GM23338 (cell line): ENCODE results near the gene FCN3. TPM values are rescaled to one million over a fixed set of nuclear protein-coding genes. Genes with fewer than 3 reads are reported as not detected.

ENCODE experiments used
- ATAC-seq: fragments of 200-7000 bp; cut with Tn5 transposase; 3 replicates; pipeline ENCODE4 v1.9.1; 2020
- DNase-seq: peaks from one replicate; pipeline ENCODE4 v3.0.0-alpha.2; 2015; ENCODE audit warnings: low spot score
- H2AFZ ChIP-seq: fragments of 200-600 bp; sonication (generic); 2 replicates; pipeline ENCODE4 v1.8.0; 2016; ENCODE audit warnings: antibody characterized with exemption, mild to moderate bottlenecking, moderate library complexity
- H3F3A ChIP-seq: fragments of 200-600 bp; sonication (generic); replicated peaks from 2 replicates; pipeline ENCODE4 v1.8.0; 2017; ENCODE audit warnings: antibody characterized with exemption, mixed run types, low read depth
- H3K27ac ChIP-seq: fragments of 200-600 bp; sonication (generic); 2 replicates; pipeline ENCODE4 v1.6.1; 2016; ENCODE audit warnings: low read depth
- H3K27me3 ChIP-seq: fragments of 200-600 bp; sonication (generic); 2 replicates; pipeline ENCODE4 v1.8.0; 2016; ENCODE audit warnings: mild to moderate bottlenecking, mixed run types, moderate library complexity; ENCODE audit not compliant: insufficient read depth
- H3K36me3 ChIP-seq: fragments of 200-600 bp; sonication (generic); 2 replicates; pipeline ENCODE4 v1.8.0; 2016; ENCODE audit warnings: mild to moderate bottlenecking; ENCODE audit not compliant: insufficient read depth
- H3K4me1 ChIP-seq: fragments of 200-600 bp; sonication (generic); 2 replicates; pipeline ENCODE4 v1.8.0; 2016; ENCODE audit warnings: mild to moderate bottlenecking, moderate library complexity; ENCODE audit not compliant: insufficient read depth
- H3K4me2 ChIP-seq: fragments of 200-600 bp; sonication (generic); 2 replicates; pipeline ENCODE4 v1.7.1; 2017; ENCODE audit warnings: mixed run types
- H3K4me3 ChIP-seq: fragments of 200-600 bp; sonication (generic); 2 replicates; pipeline ENCODE4 v1.6.1; 2016; ENCODE audit warnings: mixed run types
- H3K79me2 ChIP-seq: fragments of 200-600 bp; sonication (generic); replicated peaks from 2 replicates; pipeline ENCODE4 v1.8.0; 2017; ENCODE audit warnings: mild to moderate bottlenecking; ENCODE audit not compliant: insufficient read depth
- H3K9me2 ChIP-seq: fragments of 200-600 bp; sonication (generic); 2 replicates; pipeline ENCODE4 v1.8.0; 2017; ENCODE audit not compliant: insufficient read depth
- H4K20me1 ChIP-seq: fragments of 200-600 bp; sonication (generic); replicated peaks from 2 replicates; pipeline ENCODE4 v1.8.0; 2017; ENCODE audit warnings: mild to moderate bottlenecking; ENCODE audit not compliant: insufficient read depth
- H3K27ac Mint-ChIP-seq: 2 replicates; pipeline ENCODE4 v1.8.0; 2020; ENCODE audit warnings: inconsistent platforms, mild to moderate bottlenecking, moderate library complexity, mixed read lengths
- H3K27me3 Mint-ChIP-seq: 3 replicates; pipeline ENCODE4 v1.8.0; 2022; ENCODE audit warnings: low read depth, mild to moderate bottlenecking, moderate library complexity, mixed read lengths, inconsistent platforms; ENCODE audit not compliant: insufficient read depth, poor library complexity
- H3K36me3 Mint-ChIP-seq: 3 replicates; pipeline ENCODE4 v1.8.0; 2021; ENCODE audit warnings: low read depth, mild to moderate bottlenecking, inconsistent platforms, moderate library complexity, mixed read lengths
- H3K4me1 Mint-ChIP-seq: 3 replicates; pipeline ENCODE4 v1.8.0; 2020; ENCODE audit warnings: mild to moderate bottlenecking, inconsistent platforms, mixed read lengths
- H3K4me3 Mint-ChIP-seq: 3 replicates; pipeline ENCODE4 v1.8.0; 2021; ENCODE audit warnings: moderate library complexity, mild to moderate bottlenecking, inconsistent platforms, mixed read lengths
- H3K9me3 Mint-ChIP-seq: 3 replicates; pipeline ENCODE4 v1.8.0; 2020; ENCODE audit warnings: moderate library complexity, mild to moderate bottlenecking, inconsistent platforms, mixed read lengths
- CREB1 ChIP-seq: fragments of 250-450 bp; sonication (Bioruptor Pico); IDR thresholded peaks from 2 replicates; pipeline ENCODE4 v1.5.0; 2020; ENCODE audit warnings: low read depth, mild to moderate bottlenecking, moderate library complexity
- ETS1 ChIP-seq: IDR thresholded peaks from 2 replicates; pipeline ENCODE4 v1.6.1; 2016; ENCODE audit warnings: antibody characterized with exemption
- EZH2 ChIP-seq: fragments of 200-600 bp; sonication (generic); IDR thresholded peaks from one replicate; pipeline ENCODE4 v1.8.0; 2017; ENCODE audit warnings: antibody characterized with exemption, mild to moderate bottlenecking, low read depth; ENCODE audit not compliant: unreplicated experiment
- EZH2phosphoT487 ChIP-seq: fragments of 200-600 bp; sonication (generic); IDR thresholded peaks from one replicate; pipeline ENCODE4 v1.8.1; 2018; ENCODE audit warnings: antibody characterized with exemption; ENCODE audit not compliant: unreplicated experiment
- JUNB ChIP-seq: IDR thresholded peaks from one replicate; pipeline ENCODE4 v1.6.1; 2016; ENCODE audit warnings: antibody characterized with exemption; ENCODE audit not compliant: unreplicated experiment
- NANOG ChIP-seq: IDR thresholded peaks from 2 replicates; pipeline ENCODE4 v1.6.1; 2016; ENCODE audit warnings: antibody characterized with exemption, borderline replicate concordance
- POLR2AphosphoS5 ChIP-seq: IDR thresholded peaks from 2 replicates; pipeline ENCODE4 v1.6.1; 2016; ENCODE audit warnings: antibody characterized with exemption, low read depth
- REST ChIP-seq: IDR thresholded peaks from one replicate; pipeline ENCODE4 v1.6.1; 2018; ENCODE audit warnings: antibody characterized with exemption; ENCODE audit not compliant: unreplicated experiment
- polyA plus RNA-seq: library from polyadenylated mRNA; unstranded; fragments of >200 nt; fragmentation: Nextera tagmentation; extraction: Ambion mirVana; gene quantifications from 2 replicates; pipeline ENCODE4 v1.2.1, GENCODE V29; 2016
- total RNA-seq: library from RNA; depleted of rRNA; stranded (reverse); fragments of >200 nt; shearing (Covaris generic); gene quantifications from 2 replicates; pipeline ENCODE4 v1.2.3, GENCODE V29; 2014
- TF ChIP-seq, protein P1 (sequence below), 2 experiments: fragments of 200-600 bp in 1 of 2; sonication (generic) in 1 of 2; conservative IDR thresholded peaks; 2 replicates each; pipeline versions ENCODE4 v1.5.1 to v1.6.1; 2016 to 2017; ENCODE audit warnings: antibody characterized with exemption in 2 of 2, low read depth in 2 of 2, mild to moderate bottlenecking in 2 of 2, moderate library complexity in 1 of 2

Gene FCN3
- total and polyA plus RNA-seq, 2 experiments from 2014 or later: 0.49 TPM; not detected in 1

DNA sequence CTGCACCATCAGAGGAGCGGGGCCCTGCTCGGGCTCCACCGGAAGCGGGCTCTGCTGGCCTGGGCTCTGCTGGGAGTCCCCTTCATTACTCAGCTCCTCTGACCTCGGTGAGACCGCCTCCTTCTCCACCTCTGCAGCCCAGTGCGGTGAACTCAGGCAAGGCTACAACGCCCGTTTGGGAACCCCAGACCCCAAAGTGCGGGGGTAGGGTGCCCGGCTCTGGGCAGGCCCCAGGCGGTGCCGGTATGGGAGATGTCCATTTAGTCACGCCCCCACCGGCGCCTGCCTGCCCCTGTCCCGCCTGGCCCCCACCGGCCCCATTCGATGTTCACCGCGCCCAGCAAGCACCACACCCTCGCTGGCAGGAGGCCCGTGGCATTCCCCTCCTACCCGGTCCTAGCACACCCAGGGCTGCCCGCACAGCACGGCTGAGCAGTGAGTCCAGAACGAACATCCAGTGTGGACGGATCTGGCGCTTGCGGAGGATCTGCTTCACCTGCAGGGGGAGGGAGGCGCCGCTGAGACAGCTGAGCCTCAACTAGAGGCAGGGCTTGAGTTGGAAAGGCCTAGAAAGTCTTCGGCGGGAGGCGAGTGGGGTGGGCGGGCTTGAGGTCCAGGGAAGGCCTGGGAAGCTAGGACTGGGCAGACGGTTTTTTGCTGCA lies 17.9 kb downstream of the FCN3 start:
- Mint-ChIP-seq H3K36me3 (peaks cover 5% of the 10 kb centered on the region; the same call in 1 of the 3 replicates), H3K9me3 (no peaks in the 10 kb centered on the region), H3K27me3 (peaks cover 42% of the 10 kb centered on the region), H3K4me1 (peaks cover 20% of the 10 kb centered on the region; the same call in 2 of the 3 replicates), H3K27ac (no peak overlapping the region), H3K4me3 (no peak overlapping the region)
- DNase-seq: peak; percentile 71
- Histone ChIP-seq H3K27me3 (peaks cover 41% of the 10 kb centered on the region), H3K79me2 (no peaks in the 10 kb centered on the region), H3K4me1 (peaks cover 18% of the 10 kb centered on the region), H4K20me1 (no peaks in the 10 kb centered on the region), H3K4me2 (peak overlapping the region; percentile 84), H3K4me3 (peak overlapping the region; percentile 51; the same call in 1 of the 2 replicates), H3K27ac (no peak overlapping the region), H2AFZ (no peak overlapping the region), H3K36me3 (no peaks in the 10 kb centered on the region), H3K9me2 (no peaks in the 10 kb centered on the region), H3F3A (peaks cover 8% of the 10 kb centered on the region; the same call in 1 of the 2 replicates)
- peak; percentile 19 for ATAC-seq
- TF ChIP-seq ETS1: no peak
- no peak for TF ChIP-seq NANOG
- no peak for TF ChIP-seq CREB1 (CRISPR knock-in tag)
- no peak for TF ChIP-seq EZH2phosphoT487
- TF ChIP-seq, protein P1, sequence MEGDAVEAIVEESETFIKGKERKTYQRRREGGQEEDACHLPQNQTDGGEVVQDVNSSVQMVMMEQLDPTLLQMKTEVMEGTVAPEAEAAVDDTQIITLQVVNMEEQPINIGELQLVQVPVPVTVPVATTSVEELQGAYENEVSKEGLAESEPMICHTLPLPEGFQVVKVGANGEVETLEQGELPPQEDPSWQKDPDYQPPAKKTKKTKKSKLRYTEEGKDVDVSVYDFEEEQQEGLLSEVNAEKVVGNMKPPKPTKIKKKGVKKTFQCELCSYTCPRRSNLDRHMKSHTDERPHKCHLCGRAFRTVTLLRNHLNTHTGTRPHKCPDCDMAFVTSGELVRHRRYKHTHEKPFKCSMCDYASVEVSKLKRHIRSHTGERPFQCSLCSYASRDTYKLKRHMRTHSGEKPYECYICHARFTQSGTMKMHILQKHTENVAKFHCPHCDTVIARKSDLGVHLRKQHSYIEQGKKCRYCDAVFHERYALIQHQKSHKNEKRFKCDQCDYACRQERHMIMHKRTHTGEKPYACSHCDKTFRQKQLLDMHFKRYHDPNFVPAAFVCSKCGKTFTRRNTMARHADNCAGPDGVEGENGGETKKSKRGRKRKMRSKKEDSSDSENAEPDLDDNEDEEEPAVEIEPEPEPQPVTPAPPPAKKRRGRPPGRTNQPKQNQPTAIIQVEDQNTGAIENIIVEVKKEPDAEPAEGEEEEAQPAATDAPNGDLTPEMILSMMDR (conservative IDR thresholded peaks at IDR 0.05; ENCODE audit: low read depth in 2 of 2): peak in 1 of 2 experiments; percentile 47; a peak in 2 of 4 replicates

DNA sequence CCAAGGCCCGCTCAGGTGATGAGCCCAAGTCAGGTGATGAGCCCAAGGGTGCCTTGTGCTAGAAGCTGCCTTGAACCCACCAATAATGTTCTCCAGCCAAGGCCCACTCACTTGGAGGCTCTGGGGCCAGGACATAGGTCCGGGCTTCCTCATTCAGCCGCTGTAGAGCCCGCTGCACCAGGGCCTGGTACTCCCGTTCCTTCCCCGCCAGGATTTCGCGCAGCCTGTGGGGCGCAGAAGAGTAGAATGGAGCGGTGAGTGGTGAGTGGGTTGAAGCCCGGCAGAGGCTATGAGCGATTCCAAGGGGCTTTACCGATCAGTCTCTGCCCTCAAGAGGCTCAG lies 18.4 kb downstream of the FCN3 start:
- Histone ChIP-seq H3K36me3 (no peaks in the 10 kb centered on the region), H4K20me1 (no peaks in the 10 kb centered on the region), H3K79me2 (no peaks in the 10 kb centered on the region), H3K4me2 (peak overlapping the region; percentile 84; the same call in 1 of the 2 replicates), H2AFZ (no peak overlapping the region), H3K27ac (no peak overlapping the region), H3K4me1 (peaks cover 21% of the 10 kb centered on the region), H3K27me3 (peaks cover 36% of the 10 kb centered on the region), H3K4me3 (no peak overlapping the region), H3F3A (peaks cover 8% of the 10 kb centered on the region; the same call in 1 of the 2 replicates), H3K9me2 (no peaks in the 10 kb centered on the region)
- peaks cover 38% of the 10 kb centered on the region for H3K27me3 Mint-ChIP-seq
- ATAC-seq: no peak
- peaks cover 5% of the 10 kb centered on the region; the same call in 1 of the 3 replicates for H3K36me3 Mint-ChIP-seq
- no peak overlapping the region for H3K27ac Mint-ChIP-seq
- H3K9me3 Mint-ChIP-seq: no peaks in the 10 kb centered on the region
- peaks cover 24% of the 10 kb centered on the region; the same call in 2 of the 3 replicates for H3K4me1 Mint-ChIP-seq
- H3K4me3 Mint-ChIP-seq: no peak overlapping the region
- DNase-seq: no peak
- TF ChIP-seq POLR2AphosphoS5 (no peak), EZH2 (no peak), JUNB (no peak), REST (no peak)
